HG03159 (cell line): ENCODE data around the gene AUH.

Experiments
- ATAC-seq: cut with Tn5 transposase; IDR thresholded peaks from one replicate; pipeline ENCODE4 v1.9.1; 2021; ENCODE audit warnings: mild to moderate bottlenecking, moderate library complexity; ENCODE audit not compliant: unreplicated experiment

AUH gene

DNA sequence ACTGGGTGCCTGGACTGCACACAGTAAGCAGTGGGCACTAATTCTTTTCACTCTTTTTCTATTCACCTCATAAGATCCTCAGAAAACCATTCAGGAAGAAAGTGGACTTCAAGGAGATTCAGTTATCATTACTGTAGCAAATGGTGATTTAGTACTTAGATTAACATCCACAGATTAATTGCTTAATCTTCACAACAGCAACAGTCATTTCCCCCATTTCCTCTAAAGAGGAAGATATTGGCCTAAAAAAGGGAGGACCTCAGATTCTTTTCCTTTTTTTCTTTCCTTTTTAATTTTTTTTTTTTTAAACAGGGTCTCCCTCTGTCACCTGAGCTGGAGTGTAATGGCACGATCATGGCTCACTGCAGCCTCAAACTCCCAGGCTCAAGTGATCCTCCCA lies 64.4 kb downstream of the AUH start:
- no peak for ATAC-seq

DNA sequence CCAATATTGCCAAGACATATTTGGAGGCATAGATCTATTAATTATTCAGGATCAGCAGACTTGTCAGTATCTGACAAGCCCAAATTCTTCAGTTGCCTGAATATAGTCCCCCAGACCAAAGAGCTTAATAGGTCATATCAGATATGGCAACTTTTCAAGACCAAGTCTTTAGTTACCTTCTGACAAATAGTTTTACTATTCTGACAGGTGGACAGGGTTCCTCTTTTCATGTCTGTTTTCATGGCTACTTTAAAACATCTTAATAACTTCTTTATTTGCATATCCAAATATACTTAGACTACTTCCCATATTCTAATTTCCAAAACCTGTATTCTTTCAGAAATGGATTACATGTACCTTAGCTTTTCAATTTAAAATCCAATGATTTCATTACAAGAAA lies 65.4 kb downstream of the AUH start:
- no peak for ATAC-seq

DNA sequence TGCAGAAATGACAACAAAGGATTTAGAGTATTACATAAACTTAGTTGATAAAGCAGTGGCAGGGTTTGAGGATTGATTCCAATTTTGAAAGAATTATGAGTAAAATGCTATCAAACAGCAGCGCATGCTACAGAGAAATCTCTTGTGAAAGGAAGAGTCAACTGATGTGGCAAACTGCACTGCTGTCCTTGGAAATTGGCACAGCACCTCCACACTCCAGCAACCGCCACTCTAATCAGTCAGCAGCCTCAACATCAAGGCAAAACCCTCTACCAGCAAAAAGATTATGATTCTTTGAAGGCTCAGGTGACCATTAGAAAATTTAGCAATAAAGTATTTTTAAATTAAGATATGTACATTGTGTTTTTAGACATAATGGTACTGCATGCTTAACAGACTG lies 66.4 kb downstream of the AUH start:
- no peak for ATAC-seq

DNA sequence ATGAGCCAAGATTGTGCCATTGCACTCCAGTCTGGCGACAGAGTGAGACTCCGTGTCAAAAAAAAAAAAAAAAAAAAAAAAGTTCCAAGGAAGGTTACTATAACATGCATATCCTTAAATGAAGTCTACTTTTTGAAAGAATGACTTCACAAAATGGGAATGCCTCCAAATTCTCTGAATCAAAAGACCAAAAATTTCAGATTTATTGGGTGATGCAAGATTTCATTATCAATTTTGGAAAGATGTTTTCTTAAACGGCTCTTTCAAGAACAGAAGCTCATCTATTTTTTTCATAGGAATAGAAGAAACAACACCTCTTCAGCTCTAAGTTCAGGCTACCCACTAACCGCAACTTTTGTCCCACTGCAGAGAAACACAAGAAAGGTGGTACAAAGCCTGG lies 69.9 kb downstream of the AUH start:
- no peak for ATAC-seq

DNA sequence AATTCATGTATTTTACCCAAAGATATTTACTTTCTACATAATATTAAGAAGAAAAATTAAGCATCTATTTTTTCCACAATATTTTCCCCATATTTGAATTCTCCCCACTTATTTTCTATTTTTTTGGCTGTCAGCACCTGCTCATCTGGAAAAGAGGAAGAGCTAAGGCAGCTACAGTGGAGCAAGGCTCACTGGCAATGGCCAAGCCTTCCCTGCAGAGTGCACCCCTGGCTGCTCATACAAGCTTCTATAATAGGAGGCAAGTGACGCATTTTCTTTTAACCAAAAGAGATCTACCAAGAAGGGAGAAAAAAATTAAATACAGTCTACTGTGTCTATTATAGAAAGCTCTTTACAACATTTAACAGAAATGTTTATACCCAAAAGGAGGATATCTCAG lies 72.5 kb downstream of the AUH start:
- no peak for ATAC-seq

DNA sequence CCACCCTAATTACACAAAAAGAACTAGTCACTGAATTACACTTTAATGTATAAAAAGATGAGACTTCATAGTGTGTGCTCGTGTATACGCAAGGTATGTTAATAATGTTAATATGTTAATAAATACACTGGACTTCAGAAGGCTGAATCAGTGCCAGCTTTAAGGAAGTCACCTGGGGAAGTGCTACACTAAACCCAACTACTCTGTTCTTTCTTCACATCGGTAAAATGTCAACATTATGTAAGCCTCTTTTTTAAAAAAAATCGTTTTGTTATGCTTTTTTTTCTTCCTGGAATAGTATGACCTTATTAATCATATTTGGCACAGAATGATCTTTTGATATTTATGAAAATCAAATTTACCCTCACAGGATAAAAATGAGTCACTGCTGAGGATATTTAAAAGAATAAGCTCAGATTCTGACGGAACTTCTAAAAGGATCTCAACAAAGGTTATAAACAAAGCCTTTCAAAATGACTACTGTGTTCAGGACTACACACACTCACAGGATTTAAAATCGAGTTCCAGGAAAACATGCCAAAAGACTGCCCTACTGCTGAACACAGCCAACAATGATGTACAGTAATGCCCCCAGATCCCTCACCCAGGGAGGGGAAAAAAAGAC lies 75.9 kb downstream of the AUH start:
- ATAC-seq: no peak

DNA sequence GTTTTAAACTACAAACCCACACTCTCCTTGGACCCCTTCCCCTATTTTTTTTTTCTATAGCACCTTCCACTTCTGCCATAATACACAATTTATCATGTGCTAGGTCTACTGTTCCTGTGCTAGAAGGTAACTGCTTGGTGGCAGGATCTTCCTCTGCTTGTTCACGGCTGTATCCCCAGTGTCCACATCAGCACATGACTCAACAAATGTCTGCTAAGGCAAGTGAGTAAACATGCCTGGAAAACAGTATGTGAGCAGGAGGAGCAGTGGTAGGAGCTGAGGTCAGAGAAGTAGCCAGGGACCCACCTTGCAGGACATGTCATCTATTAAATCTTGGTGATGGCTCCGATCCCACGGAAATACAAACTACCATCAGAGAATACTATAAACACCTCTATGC lies 79.4 kb downstream of the AUH start:
- ATAC-seq: no peak

DNA sequence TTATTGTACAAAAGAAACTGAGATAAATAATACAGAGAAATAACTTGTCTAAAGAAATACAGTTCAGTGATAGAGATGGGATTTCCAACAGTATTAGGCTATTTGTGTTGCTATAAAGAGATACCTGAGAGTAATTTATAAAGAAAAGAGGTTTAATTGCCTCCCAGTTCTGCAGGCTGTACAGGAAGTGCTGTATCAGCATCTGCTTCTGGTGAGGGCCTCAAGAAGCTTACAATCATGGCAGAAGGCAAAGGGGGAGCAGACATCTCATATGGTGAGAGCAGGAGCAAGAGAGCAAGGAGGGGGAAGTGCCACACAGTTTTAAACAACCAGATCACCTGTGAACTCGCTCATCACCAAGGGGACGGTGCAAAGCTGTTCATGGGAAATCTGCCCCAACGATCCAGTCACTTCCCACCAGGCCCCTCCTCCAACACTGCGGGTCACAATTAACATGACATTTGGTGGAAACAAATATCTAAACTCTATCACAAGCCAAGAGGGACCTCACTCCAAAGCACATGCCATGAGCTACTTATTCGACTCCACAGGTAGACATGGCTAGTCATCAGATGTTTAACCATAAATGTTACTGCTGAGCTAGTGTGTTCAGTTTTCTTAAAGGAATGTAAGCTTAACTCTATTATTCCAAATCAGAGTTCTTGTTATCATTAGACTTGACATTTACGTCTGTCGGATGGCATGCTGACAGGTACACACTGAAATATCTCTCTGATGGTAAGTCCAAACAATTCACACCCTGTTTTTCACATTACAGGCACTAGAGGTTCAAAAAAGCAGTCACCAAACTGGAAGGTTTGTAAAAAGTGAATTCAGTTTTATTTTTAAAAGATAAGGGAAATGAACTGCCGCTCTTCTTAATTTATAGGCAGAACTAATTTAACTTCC lies 82.2 kb downstream of the AUH start:
- no peak for ATAC-seq

DNA sequence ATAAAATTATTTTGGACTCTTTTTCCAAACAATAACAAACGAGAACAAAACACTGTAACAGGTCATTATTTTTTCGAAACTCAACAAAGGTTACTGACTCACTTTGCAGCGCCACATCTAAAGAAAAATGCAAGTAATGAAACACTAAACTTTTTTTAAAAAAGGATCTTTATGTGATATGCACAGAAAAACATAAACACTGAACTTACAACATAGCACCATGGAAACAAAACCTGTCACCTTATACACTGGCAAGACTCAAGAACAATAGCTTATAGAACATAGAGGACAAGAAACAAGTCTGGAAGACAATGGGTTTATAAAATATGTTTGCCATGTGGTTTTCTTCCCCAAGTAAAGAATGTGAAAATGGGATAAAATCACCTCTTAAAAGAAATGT lies 85.2 kb downstream of the AUH start:
- ATAC-seq: no peak

DNA sequence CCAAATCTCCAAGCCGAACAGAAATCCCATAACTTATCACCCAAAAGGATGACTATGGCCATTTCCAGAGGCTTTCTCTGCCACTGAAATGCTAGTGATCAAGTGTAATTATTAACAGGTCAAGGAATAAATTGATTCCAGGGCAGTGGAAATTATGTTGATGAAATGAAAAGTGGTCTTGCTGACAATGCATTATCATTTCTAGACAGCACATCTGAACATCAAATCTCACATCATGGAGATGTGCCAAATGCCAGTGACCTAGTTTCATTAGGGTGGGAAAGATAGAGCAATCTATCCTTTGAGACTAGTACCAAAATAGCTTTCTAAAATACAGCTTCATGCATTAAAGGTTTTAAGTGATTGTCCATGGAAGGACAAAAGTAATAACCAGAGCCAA lies 86.1 kb downstream of the AUH start:
- ATAC-seq: no peak

DNA sequence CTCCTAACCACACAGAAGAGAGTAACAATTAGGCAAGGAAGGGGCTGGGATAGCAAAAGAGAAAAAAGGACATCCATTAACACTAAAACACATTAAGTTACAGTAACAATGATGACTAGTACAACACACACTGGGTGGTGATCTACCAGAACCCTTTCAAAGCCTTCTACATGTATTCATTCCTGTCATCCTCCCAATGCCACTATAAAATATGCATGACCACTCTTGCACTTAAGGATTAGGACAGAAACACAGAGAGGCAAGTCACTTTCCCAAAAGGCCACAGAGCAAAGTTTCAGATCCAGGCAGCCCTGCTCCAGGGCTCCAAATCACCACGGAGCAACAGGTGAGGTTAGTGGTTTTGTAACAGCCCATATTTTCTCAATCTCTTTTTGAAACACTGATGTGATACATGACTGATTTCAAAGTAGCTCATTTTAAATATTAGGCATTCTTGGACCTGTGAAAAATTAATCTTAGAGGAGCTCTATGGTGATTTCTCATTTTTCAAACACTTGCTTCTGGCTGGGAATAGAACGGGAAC lies 86.7 kb downstream of the AUH start:
- ATAC-seq: no peak

DNA sequence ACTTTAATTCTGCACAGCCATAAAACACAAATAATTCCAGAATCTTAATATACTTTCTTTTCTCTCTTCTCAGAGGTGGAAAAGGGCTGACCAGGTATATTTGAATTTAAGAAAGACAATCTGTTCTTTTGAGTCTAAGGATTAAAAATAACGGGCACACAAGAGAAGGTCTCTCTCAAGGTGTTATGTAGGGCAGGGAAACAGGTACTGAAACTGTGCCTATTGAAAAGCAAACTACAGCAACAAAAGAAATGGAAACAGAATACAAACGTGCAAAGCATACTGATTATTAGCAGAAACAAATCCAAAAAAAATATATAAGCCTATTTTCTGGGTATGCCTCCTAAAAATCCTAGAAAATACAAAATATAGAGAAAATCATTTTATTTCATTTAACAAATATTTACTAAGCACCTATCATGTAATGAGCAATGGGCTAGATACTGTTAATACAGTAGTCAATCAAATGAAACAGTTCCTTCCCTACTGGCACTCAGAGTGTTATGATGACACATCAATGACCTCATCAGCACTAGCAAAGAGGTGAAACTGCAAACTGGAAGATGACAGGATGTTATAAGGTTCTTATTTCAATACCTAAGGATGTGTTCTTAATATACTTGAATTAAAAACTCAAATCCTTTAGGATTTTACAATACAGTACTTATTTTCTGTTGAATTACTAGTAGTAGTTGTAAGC lies 87.7 kb downstream of the AUH start:
- ATAC-seq: peak; percentile 77

DNA sequence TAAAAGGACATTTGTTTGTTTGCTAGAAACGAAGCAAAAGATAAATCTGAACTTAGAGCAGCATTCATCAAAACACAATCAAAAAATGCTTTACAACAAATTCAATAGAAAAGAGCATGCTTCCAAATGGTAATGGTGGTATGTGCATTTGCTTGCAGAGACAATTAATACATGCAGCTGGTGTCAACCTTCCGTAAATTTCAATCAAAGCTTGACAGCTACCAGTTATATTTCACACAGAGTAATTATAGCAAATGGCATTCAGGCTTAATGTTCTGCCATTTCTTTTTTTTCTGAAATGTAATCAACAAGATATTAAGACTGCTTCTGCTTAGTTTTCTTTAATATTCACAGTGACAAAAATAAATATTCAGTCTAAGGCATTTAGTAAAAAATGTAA lies 90.6 kb downstream of the AUH start:
- no peak for ATAC-seq

DNA sequence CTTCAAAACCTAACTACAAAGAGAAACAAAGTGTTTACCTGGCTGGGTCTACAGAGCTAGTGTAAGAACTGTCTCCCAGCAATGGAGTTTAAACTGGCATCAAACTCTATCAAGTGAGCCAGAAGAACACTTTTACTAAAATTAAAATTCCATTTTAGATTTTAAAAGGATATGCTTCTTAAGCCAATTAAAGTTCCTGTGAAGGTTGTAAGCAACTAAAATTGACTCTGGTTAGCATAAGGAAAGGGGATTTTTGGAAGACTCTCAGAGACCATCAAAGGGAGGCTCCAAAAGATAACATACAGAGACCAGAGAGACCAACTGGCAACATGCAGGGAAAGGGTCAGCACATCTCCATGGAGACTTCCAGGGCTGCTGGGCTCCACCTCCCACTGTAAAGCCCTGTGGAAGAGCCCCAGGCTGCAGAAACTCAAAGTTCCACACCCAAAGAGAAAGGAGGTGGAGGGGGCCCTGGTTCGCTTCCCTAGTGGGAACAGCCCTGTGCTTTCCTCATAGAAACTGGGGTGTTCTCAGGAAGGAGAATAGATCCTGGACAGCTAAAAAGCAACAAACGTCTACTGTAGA lies 91.7 kb downstream of the AUH start:
- no peak for ATAC-seq

DNA sequence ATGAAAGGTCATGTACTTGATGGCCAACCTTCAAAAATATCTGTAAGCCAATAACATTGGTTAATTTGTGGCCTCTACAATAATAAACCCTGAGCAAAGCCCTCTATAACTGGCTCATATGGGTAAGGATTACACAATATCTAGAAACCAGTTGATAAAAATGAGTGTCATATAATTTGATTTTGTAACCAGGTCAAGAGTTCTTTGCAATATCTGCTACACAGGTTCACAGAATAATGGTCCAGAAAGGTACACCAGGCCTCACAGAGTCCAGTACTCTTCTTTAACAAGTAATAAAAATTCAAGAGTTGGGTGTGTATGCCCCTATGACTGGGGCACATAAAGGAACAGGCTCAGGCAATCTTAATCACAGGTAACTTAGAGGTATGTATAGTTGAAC lies 95.3 kb downstream of the AUH start:
- ATAC-seq: no peak

DNA sequence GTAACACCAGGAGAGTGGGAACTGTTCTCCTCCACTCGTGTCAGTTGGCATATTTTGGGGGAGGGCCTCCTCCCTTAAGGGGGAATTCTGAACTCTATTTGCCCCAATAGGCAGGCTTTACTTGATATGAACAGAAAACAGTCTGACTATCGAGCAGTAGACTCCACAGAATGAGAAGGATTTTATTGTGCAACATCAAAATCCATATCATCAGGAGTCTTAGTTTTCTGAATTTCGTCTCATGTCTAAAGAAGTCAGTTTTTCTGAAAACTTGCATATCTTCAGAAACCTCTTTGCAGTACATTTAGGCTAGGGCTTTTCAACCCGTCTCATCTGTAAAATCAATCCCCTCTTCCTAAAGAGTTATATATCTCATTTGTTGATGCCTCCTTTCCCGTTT lies 96.2 kb downstream of the AUH start:
- no peak for ATAC-seq

DNA sequence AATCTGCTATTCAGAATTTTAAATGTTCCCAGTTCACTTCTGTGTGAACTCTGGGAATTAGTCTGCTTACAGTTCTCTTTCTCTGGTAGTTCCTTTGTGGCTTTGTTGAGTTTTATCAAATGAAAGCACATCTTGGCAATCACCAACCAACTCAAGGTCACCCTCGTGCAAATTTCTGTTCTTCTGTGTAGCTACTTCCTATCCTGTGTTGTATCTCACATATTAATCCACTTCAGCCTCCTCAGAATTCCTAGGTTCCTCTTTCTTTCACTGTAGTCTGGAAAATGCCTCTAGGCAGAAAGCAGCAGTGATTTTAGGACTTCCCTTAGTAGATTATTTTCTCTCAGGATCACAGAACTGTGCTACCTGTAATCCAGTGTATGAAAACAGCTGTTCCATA lies 100.3 kb downstream of the AUH start:
- ATAC-seq: no peak

DNA sequence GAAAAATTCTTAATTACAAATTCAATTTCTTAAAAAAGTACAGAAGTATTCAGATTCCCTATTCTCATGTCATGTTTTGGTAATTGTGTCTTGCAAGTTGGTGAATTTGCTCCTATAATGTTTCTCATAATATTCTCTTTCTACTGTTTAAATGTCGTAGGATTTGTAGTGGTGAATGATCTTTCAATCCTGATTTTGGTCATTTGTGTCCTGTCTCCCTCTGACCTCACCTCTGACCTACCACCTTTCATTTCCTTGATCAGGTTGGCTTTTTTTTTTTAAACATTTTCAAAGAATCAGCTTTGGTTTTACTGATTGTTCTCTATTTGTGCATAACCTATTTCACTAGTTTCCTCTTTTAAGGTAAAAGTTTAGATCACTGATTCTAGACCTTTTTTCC lies 102.6 kb downstream of the AUH start:
- no peak for ATAC-seq

DNA sequence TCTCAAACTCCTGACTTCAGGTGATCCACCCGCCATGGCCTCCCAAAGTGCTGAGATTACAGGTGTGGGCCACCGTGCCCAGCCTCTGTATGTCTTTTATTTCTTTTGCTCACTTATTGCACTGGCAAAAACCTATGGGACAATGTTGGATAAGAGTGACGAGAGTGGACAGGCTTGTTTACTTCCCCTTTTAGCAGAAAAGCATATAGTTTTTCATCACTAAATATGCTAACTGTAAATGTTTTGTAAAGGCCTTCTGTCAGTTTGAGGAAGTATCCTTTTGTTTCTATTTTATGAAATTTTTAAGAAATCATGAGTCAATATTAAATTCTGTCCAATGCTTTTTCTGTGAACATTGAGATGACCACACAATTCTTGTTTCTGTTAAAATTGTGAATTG lies 103.3 kb downstream of the AUH start:
- ATAC-seq: no peak

DNA sequence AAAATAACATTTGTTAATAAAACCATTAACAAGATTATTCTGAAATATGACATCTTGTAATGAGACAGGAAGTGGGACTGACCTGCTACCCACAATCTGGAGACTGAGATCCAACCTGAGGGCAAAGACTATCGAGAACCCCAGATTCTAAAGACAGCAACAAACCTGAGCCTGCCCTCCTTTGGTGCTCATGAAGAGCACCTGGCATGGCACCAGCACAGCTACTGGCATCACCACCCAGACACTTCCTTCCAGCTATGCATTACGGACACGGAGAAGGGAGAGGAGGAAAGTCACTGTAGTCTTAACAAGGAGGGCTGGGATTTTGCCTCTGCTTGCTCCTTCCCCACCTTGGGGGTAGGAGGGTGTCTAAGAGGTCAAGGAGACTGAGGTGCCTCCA lies 105.5 kb downstream of the AUH start:
- ATAC-seq: no peak

DNA sequence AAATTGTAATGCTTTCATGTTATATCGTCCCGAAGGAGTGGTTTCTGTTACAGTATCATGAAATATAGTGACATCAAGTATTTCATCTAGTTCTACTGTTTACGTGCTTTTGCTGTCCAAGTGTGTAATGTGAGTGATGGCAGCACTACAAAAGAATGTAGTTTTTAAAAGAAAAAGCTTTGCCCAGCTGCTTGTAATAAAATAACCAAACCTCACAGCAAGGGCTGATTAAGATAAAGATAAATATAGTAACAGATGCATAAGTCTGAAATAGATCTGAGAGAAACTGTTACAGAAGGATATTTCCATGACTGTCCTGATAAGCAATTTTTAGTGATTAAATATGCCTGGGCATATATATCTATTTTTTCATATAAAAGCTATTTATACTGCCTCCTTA lies 106.4 kb downstream of the AUH start:
- no peak for ATAC-seq
